HG03469 (cell line): ENCODE data around the gene SLC24A4.

Experiments used
- ATAC-seq: cut with Tn5 transposase; IDR thresholded peaks from one replicate; pipeline ENCODE4 v1.9.1; 2021; ENCODE audit warnings: mild to moderate bottlenecking, moderate library complexity, moderate number of reproducible peaks; ENCODE audit not compliant: unreplicated experiment

Gene SLC24A4

DNA sequence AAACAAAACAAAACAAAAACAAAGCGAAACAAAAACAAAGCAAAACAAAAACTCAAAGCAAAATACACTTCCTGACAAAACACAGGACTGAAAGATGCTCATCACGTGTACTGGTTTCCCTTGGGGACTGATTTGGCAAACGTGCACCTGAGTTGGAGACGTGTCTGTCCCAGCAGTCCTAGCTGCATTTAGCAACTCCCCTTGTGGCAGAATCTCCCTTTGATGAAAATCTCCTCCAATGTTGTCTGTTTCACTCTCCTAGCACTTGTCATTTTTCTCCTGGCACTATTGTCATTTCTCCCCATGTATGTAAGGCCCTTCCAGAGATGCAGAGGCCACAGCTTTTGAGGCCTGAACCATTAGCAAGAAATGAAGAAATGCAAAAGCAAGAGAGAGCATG, 6.8 kb upstream of the SLC24A4 start:
- ATAC-seq: no peak

DNA sequence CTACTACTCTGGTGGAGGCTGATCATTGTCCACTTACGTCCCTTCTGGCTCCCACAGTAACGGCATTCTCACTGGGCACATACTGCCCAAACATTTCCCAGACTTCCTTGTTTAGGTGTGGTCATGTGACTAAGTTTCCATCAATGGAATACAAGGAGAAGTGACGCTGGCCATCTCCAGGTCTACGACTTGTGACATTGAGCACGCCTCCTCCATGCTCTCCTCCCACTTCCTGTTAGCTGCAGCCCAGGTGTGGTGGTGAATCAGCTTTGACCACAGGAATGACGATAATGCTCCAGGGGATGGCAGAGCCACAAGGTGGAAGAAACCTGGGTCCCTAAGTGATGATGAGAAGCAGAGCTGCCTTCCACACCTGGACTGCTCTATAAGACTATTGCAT, 6.0 kb upstream of the SLC24A4 start:
- ATAC-seq: no peak

DNA sequence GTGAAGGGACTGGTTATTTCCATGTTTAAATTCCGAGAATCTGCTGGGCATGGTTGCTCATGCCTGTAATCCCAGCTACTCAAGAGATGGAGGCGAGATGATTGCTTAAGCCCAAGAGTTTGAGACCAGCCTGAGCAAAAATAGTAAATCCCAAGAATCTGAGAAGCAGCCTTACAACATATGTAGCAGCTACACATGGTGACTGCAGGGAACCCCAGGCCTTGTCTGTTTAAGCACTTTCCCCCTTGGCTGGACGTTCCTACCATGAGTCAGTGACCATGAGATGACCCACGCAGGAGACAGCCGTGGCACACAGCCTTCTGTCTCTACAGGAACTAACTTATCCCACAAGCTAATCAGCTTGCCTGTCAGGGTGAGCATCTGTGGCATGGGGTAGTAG, 5.5 kb upstream of the SLC24A4 start:
- no peak for ATAC-seq

DNA sequence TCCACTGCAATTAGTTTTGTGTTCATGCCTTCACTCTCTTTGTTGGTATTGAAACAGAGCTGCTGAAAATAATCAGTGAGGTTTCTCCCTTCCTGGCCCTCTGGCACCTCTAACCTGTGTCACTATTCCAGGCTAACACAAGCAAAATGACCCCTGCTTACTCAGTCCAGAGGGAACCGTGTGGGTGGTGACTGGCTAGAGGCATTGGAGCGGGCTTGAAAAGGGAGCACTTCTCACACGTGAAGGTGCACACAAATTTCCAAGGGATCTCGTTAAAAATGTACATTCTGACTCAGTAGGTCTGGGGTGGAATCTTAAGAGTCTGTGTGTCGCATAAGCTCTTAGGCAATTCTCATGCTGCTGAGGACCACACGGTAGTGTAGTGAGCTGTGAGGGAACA, 1.3 kb upstream of the SLC24A4 start:
- no peak for ATAC-seq

DNA sequence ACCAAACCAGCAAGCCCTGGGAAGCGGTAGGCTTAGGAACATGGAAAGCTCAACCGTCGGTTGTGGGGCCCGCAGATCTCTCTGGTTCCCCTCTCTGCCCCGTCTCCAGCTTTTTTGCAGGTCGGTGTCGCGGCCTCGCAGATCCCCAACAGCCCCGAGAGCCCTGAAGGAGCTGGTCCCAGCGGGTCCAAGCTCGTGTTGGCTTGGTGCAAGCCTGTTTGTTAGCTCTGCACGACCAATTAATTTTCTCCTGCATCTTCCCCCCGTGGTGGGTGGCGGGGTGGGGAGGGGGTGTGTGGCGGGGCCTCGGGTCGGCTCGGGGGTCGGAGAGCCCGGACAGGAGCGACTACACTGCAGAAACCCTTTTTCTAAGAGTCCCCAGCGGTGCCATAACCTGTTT, 449 bp upstream of the SLC24A4 start:
- no peak for ATAC-seq

GRCh38 chr14:92323916-92324818, 1.2 kb downstream of the SLC24A4 start:
- ATAC-seq: no peak

DNA sequence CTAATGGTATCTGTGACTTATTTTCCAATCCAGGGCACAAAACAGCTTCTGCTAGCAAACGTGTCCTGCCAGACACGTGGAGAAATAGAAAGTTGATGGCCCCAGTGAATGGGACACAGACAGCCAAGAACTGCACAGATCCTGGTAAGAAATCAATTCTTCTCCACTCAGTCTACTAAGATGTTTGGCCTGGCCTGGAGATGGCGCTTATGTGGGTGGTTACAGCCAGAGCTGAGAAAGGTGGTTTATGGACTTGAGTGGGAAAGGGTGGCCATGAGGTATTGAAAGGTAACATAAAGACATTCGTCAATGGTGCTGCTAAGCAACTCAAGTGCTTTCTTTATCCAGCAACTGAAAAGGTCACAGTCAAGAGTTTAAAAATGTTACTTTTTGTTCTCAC, 2.9 kb downstream of the SLC24A4 start:
- ATAC-seq: no peak

DNA sequence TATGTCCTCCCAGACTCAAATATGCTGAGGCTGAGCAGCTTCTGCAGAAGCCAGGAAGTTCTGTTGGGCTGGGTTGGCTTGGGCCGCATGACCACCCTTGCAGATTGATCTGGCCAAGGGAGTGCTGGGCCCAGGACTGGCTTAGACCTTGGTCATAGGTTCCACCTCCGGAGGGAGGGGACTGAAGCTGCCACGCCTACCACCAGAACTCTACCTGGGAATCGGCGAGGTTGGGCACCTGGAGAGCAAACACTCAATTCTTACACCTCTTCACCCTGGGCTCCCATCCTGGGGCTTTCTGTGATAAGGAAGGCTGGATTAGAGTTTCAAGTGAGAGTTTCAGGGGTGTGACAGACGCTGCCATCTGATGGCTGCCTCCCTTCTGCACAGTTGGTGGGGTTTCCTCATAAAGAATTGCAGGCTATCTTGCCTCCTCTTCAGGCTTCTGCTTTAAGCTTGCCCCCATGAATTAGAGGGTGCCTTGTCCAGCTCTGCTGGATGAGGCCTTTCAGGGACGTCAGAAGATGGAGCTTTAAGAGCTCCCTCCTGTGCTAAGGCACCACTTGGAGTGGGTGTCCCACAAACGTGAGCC, 5.8 kb downstream of the SLC24A4 start:
- no peak for ATAC-seq

GRCh38 chr14:92334050-92334449, 11.1 kb downstream of the SLC24A4 start:
- no peak for ATAC-seq

DNA sequence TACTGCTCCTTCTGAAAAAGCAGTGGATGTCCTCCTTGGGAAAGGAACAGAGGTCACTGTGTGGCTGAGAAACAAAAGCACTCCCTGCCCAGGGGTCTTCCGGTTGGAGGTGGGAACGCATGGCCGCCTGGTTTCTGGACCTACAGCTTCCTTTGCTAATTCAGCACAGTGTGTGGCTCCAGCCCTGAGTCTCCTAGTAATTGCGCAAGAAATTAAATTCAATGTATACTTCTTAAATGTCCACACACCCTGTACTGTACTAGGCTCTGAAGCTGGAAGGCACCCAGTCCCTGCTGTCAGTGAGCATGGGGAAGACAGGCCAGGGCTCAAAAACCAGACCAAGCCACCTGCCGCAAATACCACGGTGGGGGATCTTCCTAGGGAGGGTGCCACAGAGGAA, 13.4 kb downstream of the SLC24A4 start:
- no peak for ATAC-seq

DNA sequence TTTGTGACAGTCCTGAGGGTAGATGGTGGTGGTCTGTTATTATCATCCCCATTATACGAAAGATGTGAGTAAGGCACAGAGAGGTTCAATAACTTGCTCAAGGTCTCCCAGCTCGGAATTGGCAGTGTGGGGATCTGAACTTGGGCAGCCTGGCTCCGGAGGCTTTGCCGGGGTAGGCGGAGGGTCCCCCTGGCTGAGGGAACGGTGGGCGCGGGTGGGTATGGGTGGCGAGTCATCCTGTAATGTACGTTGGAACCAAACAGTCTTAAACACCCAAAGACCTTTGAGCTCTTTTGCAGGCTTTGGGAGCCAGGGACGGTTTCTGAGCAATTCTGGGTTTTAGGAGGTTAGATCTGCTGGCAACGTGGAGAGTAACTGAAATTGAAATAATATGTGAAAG, 16.5 kb downstream of the SLC24A4 start:
- ATAC-seq: no peak

GRCh38 chr14:92340071-92340470, 17.1 kb downstream of the SLC24A4 start:
- ATAC-seq: no peak

DNA sequence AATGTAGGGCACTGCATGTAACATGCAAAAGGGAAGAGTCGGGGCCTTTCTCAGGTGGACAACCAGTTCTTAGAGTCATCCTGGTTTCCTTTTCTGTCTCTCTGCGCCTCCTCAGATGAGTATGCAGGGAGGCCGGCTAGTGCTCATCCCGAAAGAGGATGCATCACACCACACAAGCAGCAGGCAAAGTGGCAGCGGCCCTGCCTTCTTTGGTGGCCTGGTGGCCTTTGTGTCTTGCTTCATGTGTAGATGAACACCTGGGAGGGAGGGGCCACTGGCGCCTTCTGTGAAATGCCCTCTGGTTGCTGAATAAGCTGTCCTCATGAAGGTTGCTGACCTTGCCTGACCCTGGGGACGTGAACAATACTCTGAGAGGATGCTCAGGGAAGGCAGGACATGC, 18.0 kb downstream of the SLC24A4 start:
- no peak for ATAC-seq

DNA sequence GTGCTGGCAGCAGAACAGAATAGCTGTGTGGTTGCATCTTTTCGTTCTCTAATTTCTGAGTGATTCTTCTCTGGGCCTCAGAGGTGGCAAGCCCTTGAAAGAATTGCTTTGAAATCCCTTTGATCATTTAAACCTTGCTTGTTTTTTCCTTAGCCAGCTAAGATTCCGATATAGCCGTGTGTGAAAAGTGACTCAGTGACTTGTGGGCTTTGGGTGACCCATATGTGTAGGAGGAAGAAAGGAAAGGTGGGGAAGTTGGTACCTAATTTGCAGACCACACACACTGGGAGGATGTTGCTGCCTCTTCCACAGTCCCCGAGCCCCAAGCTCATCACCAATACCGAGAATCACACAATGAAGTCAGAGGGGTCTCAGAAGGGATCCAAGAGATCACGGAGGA, 18.8 kb downstream of the SLC24A4 start:
- ATAC-seq: no peak

DNA sequence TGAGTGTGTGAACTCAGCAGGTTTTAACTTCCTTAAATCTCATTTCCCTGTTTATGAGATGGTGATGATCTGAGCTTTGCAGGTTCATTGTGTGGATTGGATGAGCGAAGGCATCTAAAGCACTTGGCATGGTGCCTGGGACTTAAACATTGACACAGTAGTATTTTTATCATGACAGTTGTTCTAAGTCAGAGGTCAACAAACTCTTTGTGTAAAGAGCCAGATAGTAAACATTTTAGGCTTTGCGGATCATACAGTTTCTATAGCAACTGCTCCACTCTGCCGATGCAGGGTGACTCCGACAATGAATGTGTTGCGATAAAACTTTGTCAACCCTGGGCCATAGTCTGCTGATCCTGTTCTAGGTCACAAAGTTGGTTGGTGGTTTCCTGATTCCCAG, 25.2 kb downstream of the SLC24A4 start:
- ATAC-seq: no peak

DNA sequence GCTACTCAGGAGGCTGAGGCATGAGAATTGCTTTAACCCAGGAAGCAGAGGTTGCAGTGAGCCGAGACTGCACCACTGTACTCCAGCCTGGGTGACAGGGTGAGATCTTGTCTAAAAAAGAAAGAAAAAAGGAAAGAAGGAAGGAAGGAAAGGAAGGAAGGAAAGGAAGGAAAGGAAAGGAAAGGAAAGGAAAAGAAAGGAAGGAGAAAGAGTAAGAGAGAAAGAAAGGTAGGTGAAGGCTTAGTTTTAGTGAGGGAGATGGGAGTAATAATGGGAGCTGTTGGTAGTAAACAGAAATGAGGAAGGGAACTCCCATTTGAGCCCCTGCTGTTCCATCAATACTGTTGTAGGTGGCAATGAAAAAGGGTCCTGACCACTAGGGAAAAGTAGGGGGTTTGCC, 28.8 kb downstream of the SLC24A4 start:
- no peak for ATAC-seq

DNA sequence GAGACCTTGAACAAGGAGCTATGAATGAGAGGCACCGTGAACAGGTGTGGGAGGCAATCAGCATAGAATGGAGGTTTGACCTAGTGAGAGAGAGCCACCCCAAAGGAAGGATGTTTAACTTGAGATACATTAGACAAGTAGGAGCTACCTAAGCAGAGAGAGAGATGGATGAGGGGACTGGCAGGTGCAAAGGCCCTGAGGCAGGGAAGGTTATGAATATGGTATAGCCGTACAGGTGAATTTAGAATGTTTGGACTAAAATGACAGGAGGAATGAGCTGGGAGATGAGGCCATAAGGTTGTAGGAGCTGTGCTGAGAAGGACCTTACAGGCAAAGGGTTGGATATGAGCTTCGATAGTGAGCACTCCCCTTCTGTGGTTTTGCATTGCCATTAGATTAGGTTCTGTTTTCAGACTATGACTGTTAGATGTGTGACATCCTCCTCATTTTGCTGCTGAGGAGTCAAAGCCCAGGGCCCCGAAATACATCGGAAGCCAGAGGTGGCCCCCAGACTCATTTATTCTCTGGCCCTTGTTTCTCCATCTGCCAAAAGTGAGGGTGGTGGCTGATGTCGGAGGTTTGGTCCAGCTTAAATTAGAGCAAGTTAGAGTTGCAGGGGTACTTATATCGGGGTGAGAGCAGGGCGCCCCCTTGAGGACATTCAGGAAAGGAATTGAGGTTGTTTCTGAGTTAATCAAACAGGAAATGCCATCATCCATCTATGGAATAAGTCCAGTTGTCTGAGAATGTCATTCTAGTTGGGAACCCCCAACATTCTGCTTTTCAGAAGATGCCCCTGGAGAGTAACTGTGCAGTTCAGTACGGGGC, 29.4 kb downstream of the SLC24A4 start:
- no peak for ATAC-seq

GRCh38 chr14:92353447-92353846, 30.5 kb downstream of the SLC24A4 start:
- no peak for ATAC-seq

- no peak for ATAC-seq
Observed at GRCh38 chr14:92356677-92357076, 33.7 kb downstream of the SLC24A4 start.

DNA sequence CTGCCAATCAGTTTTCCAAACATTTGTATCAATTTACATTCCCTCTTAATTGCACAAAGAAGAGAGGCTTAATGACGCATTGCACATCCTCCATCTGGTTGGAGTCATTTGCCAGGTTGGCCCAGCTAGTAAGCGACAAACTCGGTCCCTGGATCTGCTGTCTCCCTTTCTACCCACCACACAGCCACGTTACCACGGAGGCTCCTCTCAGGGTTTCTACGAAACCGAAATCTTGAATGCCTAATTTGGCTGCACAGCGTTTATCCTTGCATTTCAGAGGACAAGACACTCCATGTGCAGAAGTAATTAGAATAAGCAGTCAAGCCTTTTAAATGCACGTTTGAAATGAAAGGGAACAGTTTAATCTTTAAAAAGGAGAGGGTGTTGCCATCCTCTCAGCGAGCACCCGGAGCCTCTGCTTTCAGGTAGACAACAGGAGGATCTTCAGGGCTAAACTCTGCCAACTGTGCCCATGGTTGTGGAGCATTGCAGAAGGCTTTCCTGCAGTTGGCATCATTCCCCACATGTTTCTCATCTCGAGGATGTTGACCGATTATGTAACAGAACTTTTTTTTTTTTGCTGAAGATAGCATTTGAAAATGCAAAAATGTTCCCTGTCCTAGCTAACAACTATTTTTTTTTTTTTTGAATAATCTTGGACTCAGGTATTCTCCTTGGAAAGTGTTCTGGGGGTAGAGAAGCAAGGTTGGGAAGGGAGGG, 37.8 kb downstream of the SLC24A4 start:
- ATAC-seq: no peak

DNA sequence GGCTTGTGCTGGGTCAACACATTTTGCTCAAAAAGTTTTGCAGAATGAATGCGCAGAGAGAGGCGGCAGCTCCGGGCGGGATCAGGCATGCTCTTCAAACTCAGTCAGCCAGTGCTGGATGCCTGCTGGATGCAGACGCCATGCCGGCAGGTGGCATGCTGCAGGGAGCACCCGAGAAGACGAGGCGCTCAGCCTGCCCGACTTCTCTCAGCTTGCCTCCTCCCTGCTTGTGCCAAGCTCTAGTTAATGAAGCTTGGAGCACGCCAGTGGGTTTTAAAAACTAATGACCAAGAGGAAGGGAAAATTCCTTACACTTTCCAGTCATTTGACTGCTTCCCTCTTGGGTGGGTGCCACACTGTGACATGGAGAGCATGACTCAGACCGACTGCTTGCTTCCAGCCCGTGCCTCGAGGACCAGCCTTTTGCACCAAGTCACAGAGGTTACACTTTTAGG, 39.8 kb downstream of the SLC24A4 start:
- ATAC-seq: no peak
